ENCODE results near the gene MADCAM1.

Gene MADCAM1

GRCh38 chr19:543910-544608, 47.8 kb downstream of the MADCAM1 start, which contains the start of gene GZMM:
Gene GZMM, plus strand, starts transcription at chr19:544053. Its CDS starts 19 bp downstream, at chr19:544072.
- H3K27me3 ChIP-seq (replicated peaks; ENCODE audit: control insufficient read depth, insufficient read depth, low read length), result no peaks in the 10 kb centered on the region
- no peak within 1 kb of the TSS for H3K4me3 ChIP-seq (replicated peaks; ENCODE audit: low read depth, low read length)
- peaks cover 6% of the 10 kb centered on the region; the same call in 1 of the 2 replicates for H3K36me3 ChIP-seq (ENCODE audit: control insufficient read depth, insufficient read depth, low read length)
- DNase-seq (ENCODE audit: extremely low read depth, insufficient read length), result no peak
- no peak for TF ChIP-seq CTCF (IDR thresholded peaks at IDR 0.05; ENCODE audit: insufficient read depth, low read length, poor library complexity, severe bottlenecking)

DNA sequence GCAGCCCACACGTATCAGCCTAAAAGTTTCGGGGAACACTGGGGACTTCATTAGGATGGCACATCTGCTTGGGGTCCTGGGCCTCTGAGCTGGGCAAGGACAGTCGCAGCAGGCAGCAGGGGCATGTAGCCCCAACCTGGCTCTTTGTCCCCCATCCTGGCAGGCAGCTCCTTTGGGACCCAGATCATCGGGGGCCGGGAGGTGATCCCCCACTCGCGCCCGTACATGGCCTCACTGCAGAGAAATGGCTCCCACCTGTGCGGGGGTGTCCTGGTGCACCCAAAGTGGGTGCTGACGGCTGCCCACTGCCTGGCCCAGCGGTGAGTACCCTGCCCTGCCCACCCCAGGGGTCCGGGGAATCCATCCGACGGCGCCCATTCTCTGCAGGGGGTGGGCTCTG, 50.8 kb downstream of the MADCAM1 start:
- no peak for TF ChIP-seq CTCF (IDR thresholded peaks at IDR 0.05; ENCODE audit: insufficient read depth, low read length, poor library complexity, severe bottlenecking)
- Histone ChIP-seq H3K4me3 (replicated peaks; ENCODE audit: low read depth, low read length) (no peak overlapping the region), H3K27me3 (replicated peaks; ENCODE audit: control insufficient read depth, insufficient read depth, low read length) (no peaks in the 10 kb centered on the region), H3K36me3 (ENCODE audit: control insufficient read depth, insufficient read depth, low read length) (peaks cover 2% of the 10 kb centered on the region; the same call in 1 of the 2 replicates)
- no peak for DNase-seq (ENCODE audit: extremely low read depth, insufficient read length)

- H3K4me3 ChIP-seq (replicated peaks; ENCODE audit: low read depth, low read length), result no peak overlapping the region
- TF ChIP-seq CTCF (IDR thresholded peaks at IDR 0.05; ENCODE audit: insufficient read depth, low read length, poor library complexity, severe bottlenecking), result no peak
- H3K27me3 ChIP-seq (replicated peaks; ENCODE audit: control insufficient read depth, insufficient read depth, low read length), result no peaks in the 10 kb centered on the region
- DNase-seq (ENCODE audit: extremely low read depth, insufficient read length), result no peak
- no peaks in the 10 kb centered on the region; the same call in 1 of the 2 replicates for H3K36me3 ChIP-seq (ENCODE audit: control insufficient read depth, insufficient read depth, low read length)
Measured at GRCh38 chr19:547836-548720, 51.8 kb downstream of the MADCAM1 start.

- DNase-seq (ENCODE audit: extremely low read depth, insufficient read length), result no peak
- no peaks in the 10 kb centered on the region for H3K27me3 ChIP-seq (replicated peaks; ENCODE audit: control insufficient read depth, insufficient read depth, low read length)
- no peak for TF ChIP-seq CTCF (IDR thresholded peaks at IDR 0.05; ENCODE audit: insufficient read depth, low read length, poor library complexity, severe bottlenecking)
- no peaks in the 10 kb centered on the region for H3K36me3 ChIP-seq (ENCODE audit: control insufficient read depth, insufficient read depth, low read length)
- H3K4me3 ChIP-seq (replicated peaks; ENCODE audit: low read depth, low read length), result no peak overlapping the region
Measured at GRCh38 chr19:548886-549830, 52.9 kb downstream of the MADCAM1 start.

DNA sequence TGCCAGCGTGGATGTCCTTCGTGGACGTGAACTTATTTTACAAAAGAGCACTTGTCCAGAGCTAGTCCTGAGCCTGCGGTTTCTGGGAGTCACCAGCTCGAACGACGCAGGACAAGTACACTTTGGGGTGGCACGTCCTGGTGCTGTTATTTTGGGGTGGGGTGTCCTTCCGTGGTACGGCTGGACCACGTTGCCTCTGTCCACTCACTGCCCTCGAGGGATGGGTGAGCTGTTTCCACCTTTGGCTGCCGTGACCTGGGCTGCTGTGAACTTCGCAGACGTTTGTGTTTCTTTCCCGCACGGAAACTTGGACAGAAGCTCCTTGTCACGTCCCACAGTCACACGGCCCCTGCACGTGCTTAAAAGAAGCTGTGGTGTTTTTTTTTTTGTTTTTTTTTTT, 58.5 kb downstream of the MADCAM1 start:
- no peak for TF ChIP-seq CTCF (IDR thresholded peaks at IDR 0.05; ENCODE audit: insufficient read depth, low read length, poor library complexity, severe bottlenecking)
- DNase-seq (ENCODE audit: extremely low read depth, insufficient read length), result no peak
- Histone ChIP-seq H3K4me3 (replicated peaks; ENCODE audit: low read depth, low read length) (no peak overlapping the region), H3K36me3 (ENCODE audit: control insufficient read depth, insufficient read depth, low read length) (no peaks in the 10 kb centered on the region), H3K27me3 (replicated peaks; ENCODE audit: control insufficient read depth, insufficient read depth, low read length) (no peaks in the 10 kb centered on the region)
